Measurements from ENCODE around the gene CISD1.

GRCh38 chr10:58268946-58269781 is at the start of gene CISD1:
- TF ChIP-seq EZH2phosphoT487 (IDR thresholded peaks at IDR 0.05; ENCODE audit: insufficient read depth, low read depth) = no peak
- TF ChIP-seq EZH2 (IDR thresholded peaks at IDR 0.05; ENCODE audit: insufficient read depth, poor library complexity, severe bottlenecking) = no peak
